HG02623 (cell line): ENCODE measurements around the gene TNRC6C.
"Not testable (repeated sequence)": the region's sequence is repeated elsewhere in the genome, so short reads cannot be mapped to it uniquely, and the experiment has no call there.

Source experiments
- ATAC-seq: cut with Tn5 transposase; IDR thresholded peaks from one replicate; pipeline ENCODE4 v1.9.1; 2021; ENCODE audit warnings: moderate library complexity; ENCODE audit not compliant: unreplicated experiment

The TNRC6C gene

GRCh38 chr17:78072961-78073360 is 114.5 kb downstream of the TNRC6C start:
- ATAC-seq, result no peak

- ATAC-seq, result no peak
Measured at GRCh38 chr17:78075011-78075410, 116.5 kb downstream of the TNRC6C start.

GRCh38 chr17:78075545-78075944 is 117.0 kb downstream of the TNRC6C start:
- ATAC-seq, result no peak

- no peak for ATAC-seq
Measured at GRCh38 chr17:78079253-78079652, 120.8 kb downstream of the TNRC6C start.

GRCh38 chr17:78081551-78081950 is 123.0 kb downstream of the TNRC6C start:
- ATAC-seq, result no peak

- not testable (repeated sequence) for ATAC-seq
Measured at GRCh38 chr17:78082355-78082872, 123.9 kb downstream of the TNRC6C start.

GRCh38 chr17:78082988-78083387 is 124.5 kb downstream of the TNRC6C start:
- ATAC-seq, result no peak

- ATAC-seq, result no peak
Measured at GRCh38 chr17:78086740-78087139, 128.2 kb downstream of the TNRC6C start.

- no peak for ATAC-seq
Measured at GRCh38 chr17:78088529-78088928, 130.0 kb downstream of the TNRC6C start.

GRCh38 chr17:78089576-78090281 is 131.2 kb downstream of the TNRC6C start:
- no peak for ATAC-seq

GRCh38 chr17:78092794-78093324 is 134.4 kb downstream of the TNRC6C start:
- no peak for ATAC-seq

GRCh38 chr17:78095035-78095434 is 136.5 kb downstream of the TNRC6C start:
- ATAC-seq, result no peak

GRCh38 chr17:78096093-78096492 is 137.6 kb downstream of the TNRC6C start:
- ATAC-seq, result no peak

GRCh38 chr17:78101112-78101511 is 142.6 kb downstream of the TNRC6C start:
- ATAC-seq, result no peak

- no peak for ATAC-seq
Measured at GRCh38 chr17:78101542-78101941, 143.0 kb downstream of the TNRC6C start.

- no peak for ATAC-seq
Measured at GRCh38 chr17:78103311-78103710, 144.8 kb downstream of the TNRC6C start.

- no peak for ATAC-seq
Measured at GRCh38 chr17:78104540-78104941, 146.0 kb downstream of the TNRC6C start.

GRCh38 chr17:78105101-78105500 is 146.6 kb downstream of the TNRC6C start:
- no peak for ATAC-seq

- no peak for ATAC-seq
Measured at GRCh38 chr17:78105551-78105950, 147.0 kb downstream of the TNRC6C start.

- ATAC-seq, result no peak
Measured at GRCh38 chr17:78106211-78106610, 147.7 kb downstream of the TNRC6C start.

GRCh38 chr17:78107457-78107856 is 149.0 kb downstream of the TNRC6C start:
- ATAC-seq, result no peak

- ATAC-seq, result no peak
Measured at GRCh38 chr17:78107976-78108725, 149.6 kb downstream of the TNRC6C start.
